Hepatocyte (in vitro differentiated cells): ENCODE data around the gene PHGDH.

Source experiments
- CTCF ChIP-seq: fragments of 200-600 bp; sonication (generic); IDR thresholded peaks from 2 replicates; pipeline ENCODE4 v1.5.1; 2016; ENCODE audit warnings: antibody characterized with exemption, mild to moderate bottlenecking; ENCODE audit not compliant: poor library complexity
- EZH2 ChIP-seq: fragments of 200-600 bp; sonication (generic); IDR thresholded peaks from 2 replicates; pipeline ENCODE4 v1.6.1; 2016; ENCODE audit warnings: antibody characterized with exemption, mild to moderate bottlenecking, borderline replicate concordance

- TF ChIP-seq CTCF: peak; percentile 94
- TF ChIP-seq EZH2: no peak
These were observed 36.1 kb upstream of the PHGDH start for GRCh38 chr1:119675349-119676345.
